Colonic mucosa (tissue), 4 donors: Measurements from ENCODE around the gene TET1. TPM values are rescaled to one million over a fixed set of nuclear protein-coding genes. Genes with fewer than 3 reads are reported as not detected.
"Not testable (repeated sequence)": the region's sequence is repeated elsewhere in the genome, so short reads cannot be mapped to it uniquely, and the experiment has no call there.

Experiments used
- DNase-seq: peaks from one replicate; pipeline ENCODE4 v3.0.0-alpha.2; 2020
- H3K27ac ChIP-seq: fragments of 200-600 bp; one replicate; pipeline ENCODE4 v1.8.0; 2021
- H3K27me3 ChIP-seq: fragments of 200-600 bp; one replicate; pipeline ENCODE4 v1.8.0; 2021
- H3K36me3 ChIP-seq: fragments of 200-600 bp; one replicate; pipeline ENCODE4 v1.8.0; 2021
- H3K4me1 ChIP-seq: fragments of 200-600 bp; one replicate; pipeline ENCODE4 v1.8.0; 2021; ENCODE audit warnings: mild to moderate bottlenecking
- H3K4me3 ChIP-seq: fragments of 200-600 bp; one replicate; pipeline ENCODE4 v1.8.0; 2021
- H3K9ac ChIP-seq, 2 donors: one replicate each; pipeline ENCODE4 v1.7.0; 2013; ENCODE audit warnings: control low read depth in 2 of 2, low read depth in 2 of 2, low read length in 2 of 2
- H3K9me3 ChIP-seq: fragments of 200-600 bp; one replicate; pipeline ENCODE4 v1.8.0; 2021
- CTCF ChIP-seq: fragments of 200-600 bp; IDR thresholded peaks from one replicate; pipeline ENCODE4 v1.8.0; 2022; ENCODE audit warnings: antibody characterized with exemption, mild to moderate bottlenecking
- intact Hi-C: fragments of 100-400 bp; cut with DNase I; formaldehyde crosslinking; loops from one replicate; pipeline ENCODE4 v1.14.1; 2022
- total RNA-seq, 2 donors: library from RNA; stranded (reverse); fragmentation: NEBNext Ultra II Directional in 1 of 2; extraction: Animal tissue kit (Norgen Biotek cat#: 25700) in 1 of 2; gene quantifications; one replicate each; pipeline ENCODE4 v1.2.1, GENCODE V29; 2021
- donor health status: healthy.
- donor health status: DM: no; HTN: no; CAD: no.
- donor health status: DM: no; HTN: no; CAD: no.

TET1 gene
- total RNA-seq, 2 donors from 2014 or later, result 0.57 to 1.1 TPM

DNA sequence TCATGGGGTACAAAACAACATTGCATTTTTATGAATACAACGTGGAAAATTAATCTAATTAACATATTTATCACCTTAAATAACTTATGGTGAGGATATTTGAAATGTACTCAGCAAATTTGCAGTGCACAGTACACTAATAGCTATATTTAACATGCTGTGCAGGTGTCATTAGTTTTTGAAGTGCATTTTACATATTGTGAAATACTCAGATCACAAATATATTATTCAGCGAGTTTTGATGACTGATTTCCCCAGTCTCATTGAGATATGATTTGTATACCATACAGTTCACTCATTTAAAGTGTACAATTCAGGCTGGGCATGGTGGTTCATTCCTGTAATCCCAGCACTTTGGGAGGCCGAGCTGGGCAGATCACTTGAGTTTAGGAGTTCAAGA is 59.5 kb downstream of the TET1 start:
- no peak for DNase-seq
- no peak overlapping the region for H3K27ac ChIP-seq
- intact Hi-C loops, result no loop called here
- no peaks in the 10 kb centered on the region for H3K4me1 ChIP-seq
- H3K36me3 ChIP-seq, result no peaks in the 10 kb centered on the region
- H3K9me3 ChIP-seq, result no peaks in the 10 kb centered on the region
- H3K4me3 ChIP-seq, result no peak overlapping the region
- no peak overlapping the region for H3K9ac ChIP-seq
- H3K27me3 ChIP-seq, result no peaks in the 10 kb centered on the region
- TF ChIP-seq CTCF, result no peak

DNA sequence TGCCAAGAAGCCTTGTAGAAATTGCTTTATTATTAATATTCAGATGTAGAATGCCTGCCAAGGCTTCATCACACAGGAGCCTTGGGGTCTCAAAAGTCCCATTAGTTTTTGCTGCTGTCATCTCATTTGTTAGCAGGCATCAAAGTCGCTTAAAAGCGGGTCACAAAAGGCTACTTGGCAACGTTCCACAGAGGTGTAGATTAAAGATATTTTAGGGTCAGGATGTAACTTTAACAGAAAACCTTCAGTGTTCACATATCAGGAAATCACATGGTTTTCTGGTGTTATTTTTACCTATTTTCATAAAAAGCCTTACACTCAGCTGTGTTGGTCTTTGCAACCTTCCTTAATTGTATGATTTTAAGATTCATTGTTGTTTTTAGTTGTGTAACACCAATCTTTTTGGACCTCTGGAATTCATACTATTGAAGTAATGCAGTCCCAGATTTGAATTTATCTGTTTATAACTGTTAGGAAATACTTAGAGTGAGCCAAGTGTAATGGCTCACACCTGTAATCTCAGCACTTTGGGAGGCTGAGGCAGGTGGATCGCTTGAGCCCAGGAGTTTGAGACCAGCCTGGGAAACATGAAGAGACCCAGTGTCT is 65.3 kb downstream of the TET1 start:
- intact Hi-C loops, result no loop called here

DNA sequence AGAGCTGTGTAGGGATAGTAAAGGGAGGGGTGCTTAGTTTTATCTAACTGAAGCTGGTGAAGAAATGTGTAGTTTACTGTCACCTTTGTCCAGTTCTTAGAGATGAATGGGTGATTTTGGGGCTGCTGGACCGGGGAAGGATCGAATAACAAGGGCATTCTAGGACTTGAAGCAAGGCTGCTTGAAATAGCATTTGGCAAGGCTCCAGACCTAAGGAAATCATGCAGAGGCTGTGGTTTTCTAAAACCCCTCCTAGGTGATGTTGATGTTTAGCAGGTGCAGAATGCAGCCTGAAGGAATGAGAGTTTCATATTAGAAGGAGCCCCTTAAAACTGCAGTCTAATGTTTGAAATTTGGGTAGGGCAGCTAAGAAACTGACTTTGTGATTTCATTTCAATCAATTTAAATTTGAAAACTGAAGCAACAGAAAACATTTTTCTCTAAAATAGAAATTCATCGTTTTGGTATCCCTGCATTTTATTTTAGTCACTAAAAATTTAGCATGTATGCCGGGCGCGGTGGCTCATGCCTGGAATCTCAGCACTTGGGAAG is 68.5 kb downstream of the TET1 start:
- H3K4me1 ChIP-seq, result no peaks in the 10 kb centered on the region
- H3K27me3 ChIP-seq, result no peaks in the 10 kb centered on the region
- no peak overlapping the region for H3K27ac ChIP-seq
- no peaks in the 10 kb centered on the region for H3K9me3 ChIP-seq
- TF ChIP-seq CTCF, result no peak
- DNase-seq, result no peak
- intact Hi-C loops, result no loop called here
- no peak overlapping the region for H3K9ac ChIP-seq
- no peak overlapping the region for H3K4me3 ChIP-seq
- H3K36me3 ChIP-seq, result no peaks in the 10 kb centered on the region

More for the DNA sequence above, 65.3 kb downstream of the TET1 start:
- no peaks in the 10 kb centered on the region for H3K27me3 ChIP-seq
- no peaks in the 10 kb centered on the region for H3K9me3 ChIP-seq
- no peak for DNase-seq
- no peak for TF ChIP-seq CTCF
- H3K9ac ChIP-seq, result no peak overlapping the region
- H3K4me3 ChIP-seq, result no peak overlapping the region
- H3K4me1 ChIP-seq, result no peaks in the 10 kb centered on the region
- H3K27ac ChIP-seq, result no peak overlapping the region
- H3K36me3 ChIP-seq, result no peaks in the 10 kb centered on the region

- H3K27me3 ChIP-seq, H3K27ac ChIP-seq, H3K9me3 ChIP-seq, intact Hi-C loops, H3K36me3 ChIP-seq, H3K4me3 ChIP-seq, H3K9ac ChIP-seq, DNase-seq, H3K4me1 ChIP-seq: not testable (repeated sequence)
Measured at GRCh38 chr10:68632271-68632560, 72.1 kb downstream of the TET1 start.

- H3K27ac ChIP-seq, result no peak overlapping the region
- DNase-seq, result no peak
- H3K4me1 ChIP-seq, result no peaks in the 10 kb centered on the region
- H3K9me3 ChIP-seq, result no peaks in the 10 kb centered on the region
- H3K27me3 ChIP-seq, result no peaks in the 10 kb centered on the region
- no peak for TF ChIP-seq CTCF
- no peak overlapping the region for H3K4me3 ChIP-seq
- H3K36me3 ChIP-seq, result no peaks in the 10 kb centered on the region
- no peak overlapping the region for H3K9ac ChIP-seq
- intact Hi-C loops, result no loop called here
Measured at GRCh38 chr10:68633281-68633680, 73.1 kb downstream of the TET1 start.

GRCh38 chr10:68633816-68634466 is 73.8 kb downstream of the TET1 start:
- no peaks in the 10 kb centered on the region for H3K4me1 ChIP-seq
- no peak for DNase-seq
- intact Hi-C loops, result no loop called here
- no peak overlapping the region for H3K4me3 ChIP-seq
- H3K9me3 ChIP-seq, result no peaks in the 10 kb centered on the region
- H3K36me3 ChIP-seq, result no peaks in the 10 kb centered on the region
- H3K27ac ChIP-seq, result no peak overlapping the region
- TF ChIP-seq CTCF, result no peak
- H3K27me3 ChIP-seq, result no peaks in the 10 kb centered on the region
- H3K9ac ChIP-seq, result no peak overlapping the region
